Peyer's patch (tissue), 4 donors: Measurements from ENCODE around the gene REEP6. TPM values are rescaled to one million over a fixed set of nuclear protein-coding genes. Genes with fewer than 3 reads are reported as not detected.
A peak's percentile ranks its signal among the peaks of the same experiment; 100 is the strongest.

Experiments
- DNase-seq, 3 donors: peaks; one replicate each; pipeline ENCODE4 v3.0.0-alpha.2; 2017 to 2019
- H3K27ac ChIP-seq, 4 donors: fragments of 200-600 bp; sonication (generic); one replicate each; pipeline ENCODE4 v1.5.1; 2016 to 2019
- H3K27me3 ChIP-seq, 2 donors: fragments of 200-600 bp; sonication (generic); one replicate each; pipeline ENCODE4 v1.5.1; 2019
- H3K36me3 ChIP-seq, 3 donors: fragments of 200-600 bp; sonication (generic); one replicate each; pipeline ENCODE4 v1.5.1; 2016 to 2019
- H3K4me1 ChIP-seq, 4 donors: fragments of 200-600 bp; sonication (generic); one replicate each; pipeline ENCODE4 v1.5.1; 2016 to 2019
- H3K4me3 ChIP-seq, 4 donors: fragments of 200-600 bp; sonication (generic); 1 replicate in 3 of 4; 2 replicates in 1 of 4; pipeline ENCODE4 v1.5.1; 2016 to 2019; ENCODE audit warnings: mild to moderate bottlenecking in 1 of 4
- H3K9me3 ChIP-seq, 4 donors: fragments of 200-600 bp; sonication (generic); one replicate each; pipeline ENCODE4 v1.5.1; 2016 to 2019; ENCODE audit warnings: mild to moderate bottlenecking in 1 of 4
- CTCF ChIP-seq, 6 experiments: fragments of 450-650 bp in 4 of 6; fragments of 200-600 bp in 2 of 6; sonication (generic) in 1 of 6; IDR thresholded peaks; one replicate each; pipeline ENCODE4 v1.5.1; 2017 to 2019; ENCODE audit warnings: antibody characterized with exemption in 6 of 6, mild to moderate bottlenecking in 3 of 6, moderate library complexity in 1 of 6
- POLR2A ChIP-seq, 2 donors: fragments of 450-650 bp; IDR thresholded peaks; one replicate each; pipeline ENCODE4 v1.5.1; 2017; ENCODE audit warnings: antibody characterized with exemption in 2 of 2, mild to moderate bottlenecking in 2 of 2, moderate library complexity in 2 of 2
- total RNA-seq, 4 donors: library from RNA; depleted of rRNA; stranded (reverse); fragments of >200 nt; gene quantifications; one replicate each; pipeline ENCODE4 v1.1.0, GENCODE V29; 2016

REEP6 gene
- total RNA-seq, 4 donors from 2014 or later: 7.4 to 167 (median 162) TPM

GRCh38 chr19:1468821-1469254 is 22.1 kb upstream of the REEP6 start:
- TF ChIP-seq POLR2A (IDR thresholded peaks at IDR 0.05) (no peak), CTCF (IDR thresholded peaks at IDR 0.05) (no peak)
- no peak overlapping the region for H3K27ac ChIP-seq
- H3K4me3 ChIP-seq: peak overlapping the region in 3 of 4 donors; percentile 48 to 56 (median 48)
- peaks cover 0 to 68% of the 10 kb centered on the region in 2 donors for H3K27me3 ChIP-seq
- H3K4me1 ChIP-seq: peaks cover 24 to 75% (median 58%) of the 10 kb centered on the region in 4 donors
- no peaks in the 10 kb centered on the region for H3K9me3 ChIP-seq
- no peak for DNase-seq
- no peaks in the 10 kb centered on the region for H3K36me3 ChIP-seq

- peaks cover 24 to 75% (median 58%) of the 10 kb centered on the region in 4 donors for H3K4me1 ChIP-seq
These were observed 21.5 kb upstream of the REEP6 start for GRCh38 chr19:1469255-1470054.

GRCh38 chr19:1470055-1470304 is 21.0 kb upstream of the REEP6 start:
- TF ChIP-seq CTCF (IDR thresholded peaks at IDR 0.05) (no peak), POLR2A (IDR thresholded peaks at IDR 0.05) (no peak)
- H3K4me3 ChIP-seq: peak overlapping the region; percentile 16 to 56 (median 48)
- no peaks in the 10 kb centered on the region for H3K9me3 ChIP-seq
- no peak overlapping the region for H3K27ac ChIP-seq
- peaks cover 0 to 7% (median 0%) of the 10 kb centered on the region in 3 donors for H3K36me3 ChIP-seq
- H3K27me3 ChIP-seq: peaks cover 0 to 68% of the 10 kb centered on the region in 2 donors
- no peak for DNase-seq
- H3K4me1 ChIP-seq: peaks cover 24 to 74% (median 58%) of the 10 kb centered on the region in 4 donors

More at GRCh38 chr19:1469255-1470054, 21.5 kb upstream of the REEP6 start:
- H3K27me3 ChIP-seq: peaks cover 0 to 68% of the 10 kb centered on the region in 2 donors
- no peak overlapping the region for H3K27ac ChIP-seq
- H3K9me3 ChIP-seq: no peaks in the 10 kb centered on the region
- DNase-seq: no peak
- peaks cover 0 to 2% (median 0%) of the 10 kb centered on the region in 3 donors for H3K36me3 ChIP-seq
- no peak for TF ChIP-seq CTCF (IDR thresholded peaks at IDR 0.05)
- TF ChIP-seq POLR2A (IDR thresholded peaks at IDR 0.05): no peak
- peak overlapping the region; percentile 16 to 56 (median 48) for H3K4me3 ChIP-seq

- no peak for TF ChIP-seq POLR2A (IDR thresholded peaks at IDR 0.05)
- TF ChIP-seq CTCF (IDR thresholded peaks at IDR 0.05): no peak
- DNase-seq: peak in 2 of 3 donors; percentile 74 to 84
- peaks cover 24 to 70% (median 57%) of the 10 kb centered on the region in 4 donors for H3K4me1 ChIP-seq
These were observed 20.5 kb upstream of the REEP6 start for GRCh38 chr19:1470305-1471009.

GRCh38 chr19:1471010-1471514 is 19.9 kb upstream of the REEP6 start:
- no peak for DNase-seq
- H3K27me3 ChIP-seq: peaks cover 0 to 65% of the 10 kb centered on the region in 2 donors

More at GRCh38 chr19:1470305-1471009, 20.5 kb upstream of the REEP6 start:
- H3K27ac ChIP-seq: peak overlapping the region in 1 of 4 donors; percentile 49
- peak overlapping the region; percentile 16 to 56 (median 48) for H3K4me3 ChIP-seq
- peaks cover 0 to 11% (median 0%) of the 10 kb centered on the region in 3 donors for H3K36me3 ChIP-seq
- peaks cover 0 to 68% of the 10 kb centered on the region in 2 donors for H3K27me3 ChIP-seq
- H3K9me3 ChIP-seq: no peaks in the 10 kb centered on the region

More at GRCh38 chr19:1471010-1471514, 19.9 kb upstream of the REEP6 start:
- Histone ChIP-seq H3K36me3 (peaks cover 0 to 16% (median 0%) of the 10 kb centered on the region in 3 donors), H3K9me3 (no peaks in the 10 kb centered on the region), H3K4me3 (peak overlapping the region; percentile 16 to 56 (median 48)), H3K27ac (peak overlapping the region in 1 of 4 donors; percentile 49), H3K4me1 (peaks cover 24 to 64% (median 54%) of the 10 kb centered on the region in 4 donors)
- TF ChIP-seq POLR2A (IDR thresholded peaks at IDR 0.05): no peak
